Transverse colon (tissue), 4 donors: ENCODE data around the gene SMIM3. TPM values are rescaled to one million over a fixed set of nuclear protein-coding genes. Genes with fewer than 3 reads are reported as not detected.
"Not testable (repeated sequence)": the region's sequence is repeated elsewhere in the genome, so short reads cannot be mapped to it uniquely, and the experiment has no call there.

Source experiments
- DNase-seq: peaks from one replicate; pipeline ENCODE4 v3.0.0-alpha.2; 2019
- H3K27ac ChIP-seq, 4 donors: fragments of 200-600 bp; sonication (generic); 2 replicates each; pipeline ENCODE4 v1.5.1; 2016 to 2018; ENCODE audit warnings: inconsistent platforms in 4 of 4
- H3K27me3 ChIP-seq: fragments of 200-600 bp; sonication (generic); 2 replicates; pipeline ENCODE4 v1.5.1; 2017; ENCODE audit warnings: inconsistent platforms
- H3K36me3 ChIP-seq, 4 donors: fragments of 200-600 bp; sonication (generic); 2 replicates each; pipeline ENCODE4 v1.5.1; 2017 to 2019; ENCODE audit warnings: inconsistent platforms in 4 of 4
- H3K4me1 ChIP-seq, 4 donors: fragments of 200-600 bp; sonication (generic); 2 replicates each; pipeline ENCODE4 v1.5.1; 2017 to 2020; ENCODE audit warnings: inconsistent platforms in 4 of 4
- H3K4me3 ChIP-seq, 4 donors: fragments of 200-600 bp; sonication (generic); 1 replicate in 1 of 4; 2 replicates in 3 of 4; pipeline versions ENCODE4 v1.5.1 to v1.6.1; 2017 to 2019; ENCODE audit warnings: inconsistent platforms in 4 of 4
- H3K9me3 ChIP-seq, 2 donors: fragments of 200-600 bp; sonication (generic); 2 replicates each; pipeline ENCODE4 v1.5.1; 2017 to 2019; ENCODE audit warnings: inconsistent platforms in 2 of 2
- EP300 ChIP-seq: sonication (generic); formaldehyde crosslinking; IDR thresholded peaks from one replicate; pipeline ENCODE4 v1.6.1; 2017; ENCODE audit warnings: antibody characterized with exemption, low read depth
- POLR2A ChIP-seq: fragments of 450-650 bp; IDR thresholded peaks from one replicate; pipeline ENCODE4 v1.6.1; 2016; ENCODE audit warnings: antibody characterized with exemption, mild to moderate bottlenecking, moderate library complexity
- POLR2AphosphoS5 ChIP-seq, 3 donors: sonication (generic); formaldehyde crosslinking; IDR thresholded peaks; one replicate each; pipeline ENCODE4 v1.6.1; 2016; ENCODE audit warnings: antibody characterized with exemption in 3 of 3
- WGBS, 2 donors: methylation state at CpG; one replicate each; pipeline ENCODE4 v1.1.5; 2018; ENCODE audit warnings: low coverage in 1 of 2; 5-methylcytosine and 5-hydroxymethylcytosine counted together
- in situ Hi-C, 4 donors: fragments of 200-750 bp; cut with MboI; loops; one replicate each; pipeline versions ENCODE4 v1.15.0 to v1.15.1; 2017; ENCODE audit warnings: low sequenced_read_pairs in 3 of 4, low pct_ligation_motif_present in 1 of 4, low pct_unique_long_range_greater_than_20kb in 1 of 4
- intact Hi-C: fragments of 100-400 bp; cut with DNase I; formaldehyde crosslinking; loops from one replicate; pipeline ENCODE4 v1.15.1; 2023; ENCODE audit warnings: low total_unique reads
- total RNA-seq, 4 donors: library from RNA; depleted of rRNA; stranded (reverse); fragments of >200 nt; gene quantifications; one replicate each; pipeline ENCODE4 v1.1.0, GENCODE V29; 2016
- TF ChIP-seq, protein P1 (sequence below), 5 experiments: fragments of 200-600 bp in 3 of 5; fragments of 450-650 bp in 2 of 5; sonication (generic) in 3 of 5; IDR thresholded peaks; 1 replicate in 2 of 5; 2 replicates in 3 of 5; pipeline ENCODE4 v1.5.1; 2016 to 2017; ENCODE audit warnings: antibody characterized with exemption in 5 of 5, inconsistent platforms in 3 of 5, mild to moderate bottlenecking in 2 of 5, moderate library complexity in 1 of 5

SMIM3 gene
- total RNA-seq, 4 donors from 2014 or later = 19.1 to 22.4 (median 20.4) TPM

DNA sequence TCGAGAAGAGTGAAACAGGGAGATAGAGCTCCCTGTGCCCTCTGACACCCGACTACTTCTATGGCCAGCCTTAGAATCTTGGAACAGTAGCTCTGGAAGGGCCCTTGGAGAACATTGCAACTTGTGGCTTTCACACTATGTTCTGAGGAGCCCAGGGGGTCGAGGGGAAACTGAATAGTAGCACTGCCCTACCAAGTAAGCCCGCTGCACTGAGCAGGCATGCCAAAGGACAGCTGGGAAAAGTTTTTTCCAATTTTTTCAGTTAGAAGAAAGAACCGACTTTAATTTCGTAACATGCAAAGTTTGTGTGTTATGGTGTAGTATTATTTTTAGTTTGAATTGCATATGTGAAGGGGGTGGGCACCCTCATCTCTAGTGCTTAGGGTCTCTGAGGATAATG lies 10.9 kb downstream of the SMIM3 start:
- in situ Hi-C loops = no loop called here

GRCh38 chr5:150789943-150790611 lies 11.5 kb downstream of the SMIM3 start:
- Histone ChIP-seq H3K27me3 (no peaks in the 10 kb centered on the region), H3K36me3 (no peaks in the 10 kb centered on the region), H3K9me3 (no peaks in the 10 kb centered on the region), H3K4me3 (no peak overlapping the region), H3K27ac (peak overlapping the region; percentile 45 to 72 (median 58)), H3K4me1 (peaks cover 6 to 48% (median 19%) of the 10 kb centered on the region in 4 donors)
- peak; percentile 31 for DNase-seq
- in situ Hi-C loops = no loop called here
- WGBS, 2 donors = 45 to 63% methylated on average over 4 to 7 of the region's 7 CpGs
- peak; percentile 23 to 50 (median 38) for TF ChIP-seq POLR2AphosphoS5 (IDR thresholded peaks at IDR 0.05)
- TF ChIP-seq, protein P1, sequence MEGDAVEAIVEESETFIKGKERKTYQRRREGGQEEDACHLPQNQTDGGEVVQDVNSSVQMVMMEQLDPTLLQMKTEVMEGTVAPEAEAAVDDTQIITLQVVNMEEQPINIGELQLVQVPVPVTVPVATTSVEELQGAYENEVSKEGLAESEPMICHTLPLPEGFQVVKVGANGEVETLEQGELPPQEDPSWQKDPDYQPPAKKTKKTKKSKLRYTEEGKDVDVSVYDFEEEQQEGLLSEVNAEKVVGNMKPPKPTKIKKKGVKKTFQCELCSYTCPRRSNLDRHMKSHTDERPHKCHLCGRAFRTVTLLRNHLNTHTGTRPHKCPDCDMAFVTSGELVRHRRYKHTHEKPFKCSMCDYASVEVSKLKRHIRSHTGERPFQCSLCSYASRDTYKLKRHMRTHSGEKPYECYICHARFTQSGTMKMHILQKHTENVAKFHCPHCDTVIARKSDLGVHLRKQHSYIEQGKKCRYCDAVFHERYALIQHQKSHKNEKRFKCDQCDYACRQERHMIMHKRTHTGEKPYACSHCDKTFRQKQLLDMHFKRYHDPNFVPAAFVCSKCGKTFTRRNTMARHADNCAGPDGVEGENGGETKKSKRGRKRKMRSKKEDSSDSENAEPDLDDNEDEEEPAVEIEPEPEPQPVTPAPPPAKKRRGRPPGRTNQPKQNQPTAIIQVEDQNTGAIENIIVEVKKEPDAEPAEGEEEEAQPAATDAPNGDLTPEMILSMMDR (IDR thresholded peaks at IDR 0.05) = no peak
- TF ChIP-seq EP300 = no peak
- intact Hi-C loops = no loop called here

More for the DNA sequence above, 10.9 kb downstream of the SMIM3 start:
- no peak for TF ChIP-seq EP300
- TF ChIP-seq POLR2A = no peak
- TF ChIP-seq, protein P1 (IDR thresholded peaks at IDR 0.05) = no peak
- TF ChIP-seq POLR2AphosphoS5 (IDR thresholded peaks at IDR 0.05) = no peak
- H3K36me3 ChIP-seq = no peaks in the 10 kb centered on the region
- peaks cover 6 to 52% (median 21%) of the 10 kb centered on the region in 4 donors for H3K4me1 ChIP-seq
- peak overlapping the region; percentile 45 to 72 (median 58) for H3K27ac ChIP-seq
- 79 to 93% methylated on average over 3 to 6 of the region's 6 CpGs for WGBS, 2 donors
- H3K9me3 ChIP-seq = no peaks in the 10 kb centered on the region
- DNase-seq = no peak
- no peak overlapping the region for H3K4me3 ChIP-seq
- no peaks in the 10 kb centered on the region for H3K27me3 ChIP-seq
- intact Hi-C loops = no loop called here

DNA sequence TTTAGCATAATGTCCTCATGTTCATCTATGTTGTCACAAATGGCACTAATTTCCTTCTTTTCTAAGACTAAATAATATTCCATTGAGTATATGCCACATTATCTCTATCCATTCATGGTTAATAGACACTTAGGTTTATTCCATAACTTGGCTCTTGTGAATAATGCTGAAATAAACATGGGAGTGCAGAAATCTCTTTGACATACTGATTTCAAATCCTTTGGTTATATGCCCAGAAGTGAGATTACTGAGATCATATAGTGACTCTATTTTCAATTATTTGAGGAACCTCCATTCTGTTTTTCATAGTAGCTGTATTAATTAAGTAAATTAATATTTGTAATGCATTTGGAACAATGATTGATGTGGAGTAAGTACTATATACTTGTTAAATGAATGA lies 13.0 kb downstream of the SMIM3 start:
- no peak for TF ChIP-seq POLR2A
- TF ChIP-seq EP300 = no peak
- no peak for TF ChIP-seq POLR2AphosphoS5 (IDR thresholded peaks at IDR 0.05)
- TF ChIP-seq, protein P1 (IDR thresholded peaks at IDR 0.05) = no peak
- H3K4me3 ChIP-seq = no peak overlapping the region
- peak overlapping the region in 1 of 4 donors; percentile 72 for H3K27ac ChIP-seq
- peaks cover 6 to 43% (median 18%) of the 10 kb centered on the region in 4 donors for H3K4me1 ChIP-seq
- in situ Hi-C loops = no loop called here
- intact Hi-C loops = no loop called here
- H3K9me3 ChIP-seq = no peaks in the 10 kb centered on the region
- peaks cover 0 to 7% (median 0%) of the 10 kb centered on the region in 4 donors for H3K36me3 ChIP-seq
- no peak for DNase-seq
- H3K27me3 ChIP-seq = no peaks in the 10 kb centered on the region

DNA sequence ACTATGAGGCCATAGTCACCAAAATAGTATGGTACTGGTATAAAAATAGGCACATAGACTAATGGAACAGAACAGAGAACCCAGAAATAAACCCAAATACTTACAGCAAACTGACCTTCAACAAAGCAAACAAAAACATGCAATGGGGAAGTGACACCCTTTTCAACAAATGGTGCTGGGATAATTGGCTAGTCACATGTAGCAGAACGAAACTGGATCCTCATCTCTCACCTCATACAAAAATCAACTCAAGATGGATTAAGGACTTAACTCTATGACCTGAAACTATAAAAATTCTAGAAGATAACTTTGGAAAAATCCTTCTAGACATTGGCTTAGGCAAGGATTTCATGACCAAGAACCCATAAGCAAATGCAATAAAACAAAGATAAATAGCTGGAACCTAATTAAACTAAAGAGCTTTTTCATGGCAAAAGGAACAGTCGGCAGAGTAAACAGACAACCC lies 14.9 kb downstream of the SMIM3 start:
- H3K27ac ChIP-seq, H3K27me3 ChIP-seq, in situ Hi-C loops, intact Hi-C loops, H3K36me3 ChIP-seq, H3K9me3 ChIP-seq, DNase-seq, H3K4me3 ChIP-seq: not testable (repeated sequence)
- 43 to 77% methylated on average over 2 of the region's 2 CpGs for WGBS, 2 donors
- peaks cover 6 to 25% (median 15%) of the 10 kb centered on the region in 4 donors for H3K4me1 ChIP-seq
